GM12878 (cell line): Measurements from ENCODE around the gene CETP. TPM values are rescaled to one million over a fixed set of nuclear protein-coding genes. Genes with fewer than 3 reads are reported as not detected.
A peak's percentile ranks its signal among the peaks of the same experiment; 100 is the strongest.

Source experiments
- CREB1 ChIP-seq: IDR thresholded peaks from 2 replicates; pipeline ENCODE4 v1.6.1; 2012; ENCODE audit warnings: low read depth, mild to moderate bottlenecking, inconsistent platforms
- FOXK2 ChIP-seq: fragments of 450-650 bp; IDR thresholded peaks from 2 replicates; pipeline ENCODE4 v1.6.1; 2017; ENCODE audit warnings: mild to moderate bottlenecking, moderate library complexity
- IKZF1 ChIP-seq: fragments of 450-650 bp; conservative IDR thresholded peaks from 2 replicates; pipeline ENCODE4 v1.6.1; 2017; ENCODE audit warnings: antibody characterized with exemption, mild to moderate bottlenecking
- IKZF2 ChIP-seq, 2 experiments: fragments of 450-650 bp; IDR thresholded peaks; 2 replicates each; pipeline ENCODE4 v1.6.1; 2017; ENCODE audit warnings: mild to moderate bottlenecking in 2 of 2, moderate library complexity in 2 of 2
- IRF4 ChIP-seq: IDR thresholded peaks from 2 replicates; pipeline ENCODE4 v1.6.1; 2011; ENCODE audit warnings: low read depth, low read length
- JUNB ChIP-seq: IDR thresholded peaks from 2 replicates; pipeline ENCODE4 v1.6.1; 2016; ENCODE audit warnings: antibody characterized with exemption, mild to moderate bottlenecking
- POLR2A ChIP-seq: IDR thresholded peaks from 2 replicates; pipeline ENCODE4 v1.6.1; 2011; ENCODE audit warnings: low read depth, mild to moderate bottlenecking, low read length
- POU2F2 ChIP-seq: IDR thresholded peaks from 3 replicates; pipeline ENCODE4 v1.6.1; 2011; ENCODE audit warnings: low read depth, mild to moderate bottlenecking, low read length, borderline replicate concordance
- RAD21 ChIP-seq: IDR thresholded peaks from 2 replicates; pipeline ENCODE4 v1.6.1; 2011; ENCODE audit warnings: mild to moderate bottlenecking, low read depth, low read length, moderate library complexity; ENCODE audit not compliant: insufficient read depth
- RUNX3 ChIP-seq: IDR thresholded peaks from 2 replicates; pipeline ENCODE4 v1.6.1; 2012; ENCODE audit warnings: low read length, inconsistent platforms
- SMAD5 ChIP-seq: IDR thresholded peaks from 2 replicates; pipeline ENCODE4 v1.6.1; 2016; ENCODE audit warnings: antibody characterized with exemption, low read depth
- ZBED1 ChIP-seq: IDR thresholded peaks from 2 replicates; pipeline ENCODE4 v1.6.1; 2016; ENCODE audit warnings: borderline replicate concordance
- ZNF207 ChIP-seq: fragments of 450-650 bp; IDR thresholded peaks from 2 replicates; pipeline ENCODE4 v1.6.1; 2014; ENCODE audit warnings: antibody characterized with exemption, mild to moderate bottlenecking, borderline replicate concordance
- ZNF24 ChIP-seq: fragments of 450-650 bp; IDR thresholded peaks from 2 replicates; pipeline ENCODE4 v1.6.1; 2017; ENCODE audit warnings: antibody characterized with exemption, mild to moderate bottlenecking
- polyA plus RNA-seq, 11 experiments: library from polyadenylated mRNA; depleted of rRNA in 4 of 11; unstranded in 6 of 11; stranded (reverse) in 5 of 11; fragments of >200 nt; fragmentation: Nextera tagmentation in 4 of 11; fragmentation: Illumina TruSeq in 1 of 11; extraction: Ambion mirVana in 4 of 11; extraction: Trizol in 1 of 11; gene quantifications; 1 replicate in 1 of 11; 2 replicates in 10 of 11; pipeline versions ENCODE4 v1.2.1 to v1.2.3, GENCODE V29; 2011 to 2016; ENCODE audit warnings: inconsistent platforms in 2 of 11, missing spikeins in 2 of 11, low read depth in 1 of 11
- total RNA-seq, 4 experiments: library from RNA; depleted of rRNA in 3 of 4; stranded (reverse); fragments of >200 nt in 3 of 4; fragmentation: Illumina TruSeq in 1 of 4; extraction: Trizol in 1 of 4; gene quantifications; 2 replicates each; pipeline versions ENCODE4 v1.2.1 to v1.2.3, GENCODE V29; 2013 to 2021
- TF ChIP-seq, protein P1 (sequence below): fragments of 450-650 bp; formaldehyde crosslinking; IDR thresholded peaks from 2 replicates; pipeline ENCODE4 v1.4.0; 2022; ENCODE audit warnings: mild to moderate bottlenecking, moderate library complexity
- TF ChIP-seq, protein P2 (sequence below): IDR thresholded peaks from 2 replicates; pipeline ENCODE4 v1.6.1; 2011; ENCODE audit warnings: low read depth, mild to moderate bottlenecking, low read length, moderate library complexity, borderline replicate concordance; ENCODE audit errors: extremely low read depth
- TF ChIP-seq, protein P3 (sequence below): fragments of 450-650 bp; formaldehyde crosslinking; IDR thresholded peaks from 2 replicates; pipeline ENCODE4 v1.4.0; 2020; ENCODE audit warnings: mild to moderate bottlenecking, moderate library complexity

Gene CETP
- total and polyA plus RNA-seq, 10 of the 15 experiments (the other 5 are each of a cell fraction or from before 2014, with no cell fraction given): 1.2 to 6.4 (median 2.1) TPM

DNA sequence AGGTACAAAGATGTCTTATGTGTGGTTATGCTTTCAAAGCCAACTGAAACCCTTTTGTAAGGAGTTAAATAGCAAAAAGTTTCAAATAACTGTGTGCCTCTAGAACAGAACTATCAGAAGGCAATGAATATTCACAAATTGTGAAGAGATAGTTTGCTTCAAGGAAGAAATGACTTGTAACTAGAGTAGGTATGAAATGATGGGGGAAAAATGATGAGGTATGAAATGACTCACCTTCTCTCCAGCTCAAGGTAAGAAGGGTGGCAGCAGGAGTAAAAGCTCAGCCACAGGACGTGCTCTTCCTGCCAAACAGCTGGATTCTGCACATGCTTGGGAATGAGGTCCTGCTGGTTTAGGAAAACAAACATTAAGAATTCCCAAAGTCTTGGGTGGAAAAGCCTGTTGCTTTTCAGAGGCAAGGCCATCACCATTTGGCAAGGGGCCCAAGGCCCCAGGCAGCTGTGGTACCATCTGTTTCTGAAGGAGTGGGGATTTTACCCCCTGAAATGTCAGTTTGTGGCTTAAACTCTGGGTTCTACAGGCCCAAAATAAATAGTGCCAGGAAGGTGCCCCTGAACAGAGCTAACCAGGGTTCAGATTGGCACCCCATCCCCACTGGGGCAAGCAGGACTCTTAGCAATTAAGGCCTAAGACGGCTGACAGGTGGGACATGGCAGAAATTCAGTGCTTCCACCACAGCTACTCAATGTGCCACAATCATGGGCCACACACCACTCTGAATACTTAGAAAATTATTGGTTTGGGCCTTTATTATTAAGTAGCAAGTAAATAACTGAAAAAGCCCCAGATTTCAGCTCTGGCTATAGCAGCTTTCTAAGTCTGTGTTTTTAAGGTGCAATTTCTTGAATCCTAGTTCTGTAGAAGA lies 16.6 kb upstream of the CETP start (continued):
- TF ChIP-seq ZNF24 (peak; percentile 67; the same call in 1 of the 2 replicates), IKZF2 (IDR thresholded peaks at IDR 0.05) (peak; percentile 84 to 85), SMAD5 (peak; percentile 26; the same call in 1 of the 2 replicates), IKZF1 (peak; percentile 87), POLR2A (peak; percentile 76), ZNF207 (no peak), FOXK2 (no peak), IRF4 (peak; percentile 75), RAD21 (no peak), ZBED1 (peak; percentile 57; the same call in 1 of the 2 replicates), POU2F2 (peak; percentile 85; the same call in 2 of the 3 replicates), JUNB (peak; percentile 89), RUNX3 (peak; percentile 51; the same call in 1 of the 2 replicates), CREB1 (0 out of 2 replicates have a peak, but pooled peaks have one; percentile 37)
- TF ChIP-seq, protein P1, sequence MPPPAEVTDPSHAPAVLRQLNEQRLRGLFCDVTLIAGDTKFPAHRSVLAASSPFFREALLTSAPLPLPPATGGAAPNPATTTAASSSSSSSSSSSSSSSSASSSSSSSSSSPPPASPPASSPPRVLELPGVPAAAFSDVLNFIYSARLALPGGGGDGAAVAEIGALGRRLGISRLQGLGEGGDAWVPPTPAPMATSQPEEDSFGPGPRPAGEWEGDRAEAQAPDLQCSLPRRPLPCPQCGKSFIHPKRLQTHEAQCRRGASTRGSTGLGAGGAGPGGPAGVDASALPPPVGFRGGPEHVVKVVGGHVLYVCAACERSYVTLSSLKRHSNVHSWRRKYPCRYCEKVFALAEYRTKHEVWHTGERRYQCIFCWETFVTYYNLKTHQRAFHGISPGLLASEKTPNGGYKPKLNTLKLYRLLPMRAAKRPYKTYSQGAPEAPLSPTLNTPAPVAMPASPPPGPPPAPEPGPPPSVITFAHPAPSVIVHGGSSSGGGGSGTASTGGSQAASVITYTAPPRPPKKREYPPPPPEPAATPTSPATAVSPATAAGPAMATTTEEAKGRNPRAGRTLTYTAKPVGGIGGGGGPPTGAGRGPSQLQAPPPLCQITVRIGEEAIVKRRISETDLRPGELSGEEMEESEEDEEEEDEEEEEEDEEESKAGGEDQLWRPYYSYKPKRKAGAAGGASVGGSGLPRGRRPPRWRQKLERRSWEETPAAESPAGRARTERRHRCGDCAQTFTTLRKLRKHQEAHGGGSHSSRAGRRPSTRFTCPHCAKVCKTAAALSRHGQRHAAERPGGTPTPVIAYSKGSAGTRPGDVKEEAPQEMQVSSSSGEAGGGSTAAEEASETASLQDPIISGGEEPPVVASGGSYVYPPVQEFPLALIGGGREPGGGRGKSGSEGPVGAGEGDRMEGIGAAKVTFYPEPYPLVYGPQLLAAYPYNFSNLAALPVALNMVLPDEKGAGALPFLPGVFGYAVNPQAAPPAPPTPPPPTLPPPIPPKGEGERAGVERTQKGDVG (CRISPR knock-in tag): 0 out of 2 replicates have a peak, but pooled peaks have one; percentile 48
- TF ChIP-seq, protein P2, sequence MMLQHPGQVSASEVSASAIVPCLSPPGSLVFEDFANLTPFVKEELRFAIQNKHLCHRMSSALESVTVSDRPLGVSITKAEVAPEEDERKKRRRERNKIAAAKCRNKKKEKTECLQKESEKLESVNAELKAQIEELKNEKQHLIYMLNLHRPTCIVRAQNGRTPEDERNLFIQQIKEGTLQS: no peak
- TF ChIP-seq, protein P3, sequence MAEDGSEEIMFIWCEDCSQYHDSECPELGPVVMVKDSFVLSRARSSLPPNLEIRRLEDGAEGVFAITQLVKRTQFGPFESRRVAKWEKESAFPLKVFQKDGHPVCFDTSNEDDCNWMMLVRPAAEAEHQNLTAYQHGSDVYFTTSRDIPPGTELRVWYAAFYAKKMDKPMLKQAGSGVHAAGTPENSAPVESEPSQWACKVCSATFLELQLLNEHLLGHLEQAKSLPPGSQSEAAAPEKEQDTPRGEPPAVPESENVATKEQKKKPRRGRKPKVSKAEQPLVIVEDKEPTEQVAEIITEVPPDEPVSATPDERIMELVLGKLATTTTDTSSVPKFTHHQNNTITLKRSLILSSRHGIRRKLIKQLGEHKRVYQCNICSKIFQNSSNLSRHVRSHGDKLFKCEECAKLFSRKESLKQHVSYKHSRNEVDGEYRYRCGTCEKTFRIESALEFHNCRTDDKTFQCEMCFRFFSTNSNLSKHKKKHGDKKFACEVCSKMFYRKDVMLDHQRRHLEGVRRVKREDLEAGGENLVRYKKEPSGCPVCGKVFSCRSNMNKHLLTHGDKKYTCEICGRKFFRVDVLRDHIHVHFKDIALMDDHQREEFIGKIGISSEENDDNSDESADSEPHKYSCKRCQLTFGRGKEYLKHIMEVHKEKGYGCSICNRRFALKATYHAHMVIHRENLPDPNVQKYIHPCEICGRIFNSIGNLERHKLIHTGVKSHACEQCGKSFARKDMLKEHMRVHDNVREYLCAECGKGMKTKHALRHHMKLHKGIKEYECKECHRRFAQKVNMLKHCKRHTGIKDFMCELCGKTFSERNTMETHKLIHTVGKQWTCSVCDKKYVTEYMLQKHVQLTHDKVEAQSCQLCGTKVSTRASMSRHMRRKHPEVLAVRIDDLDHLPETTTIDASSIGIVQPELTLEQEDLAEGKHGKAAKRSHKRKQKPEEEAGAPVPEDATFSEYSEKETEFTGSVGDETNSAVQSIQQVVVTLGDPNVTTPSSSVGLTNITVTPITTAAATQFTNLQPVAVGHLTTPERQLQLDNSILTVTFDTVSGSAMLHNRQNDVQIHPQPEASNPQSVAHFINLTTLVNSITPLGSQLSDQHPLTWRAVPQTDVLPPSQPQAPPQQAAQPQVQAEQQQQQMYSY (CRISPR knock-in tag): 0 out of 2 replicates have a peak, but pooled peaks have one; percentile 3
